ENCODE measurements around the gene SLC37A3. TPM values are rescaled to one million over a fixed set of nuclear protein-coding genes. Genes with fewer than 3 reads are reported as not detected.
"Not testable (repeated sequence)": the region's sequence is repeated elsewhere in the genome, so short reads cannot be mapped to it uniquely, and the experiment has no call there.

Gene SLC37A3
- total and polyA plus RNA-seq, 9 donors, result 25.2 to 41.2 (median 33.8) TPM

DNA sequence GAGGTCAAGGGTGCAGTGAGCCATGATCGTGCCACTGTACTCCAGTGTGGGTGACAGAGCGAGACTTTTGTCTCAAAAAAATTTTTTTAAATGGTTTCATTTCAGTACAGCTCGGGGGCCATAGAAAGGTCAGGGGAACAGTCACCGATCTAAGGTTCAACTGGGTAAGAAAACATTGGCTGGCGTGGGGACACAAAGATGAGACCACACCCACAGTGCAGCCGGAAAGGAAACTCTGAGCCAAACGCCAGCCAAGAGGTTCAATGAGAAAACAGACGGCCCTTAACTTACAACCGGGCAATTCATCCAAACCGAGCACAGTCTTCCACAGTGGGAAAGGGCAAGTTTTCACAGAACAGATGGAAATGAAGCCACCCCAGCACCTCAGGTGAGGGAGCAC, 65.1 kb downstream of the SLC37A3 start:
- Histone ChIP-seq H3K4me1 (ENCODE audit: control insufficient read depth, insufficient read depth, low read length) (peaks cover 5% of the 10 kb centered on the region), H3K36me3 (ENCODE audit: control insufficient read depth, insufficient read depth, low read length) (peaks cover 14% of the 10 kb centered on the region), H3K27me3 (ENCODE audit: control insufficient read depth, insufficient read depth, low read length) (no peaks in the 10 kb centered on the region), H3K9me3 (replicated peaks; ENCODE audit: control insufficient read depth, low read depth, low read length) (no peaks in the 10 kb centered on the region), H3K27ac (ENCODE audit: low read length) (no peak overlapping the region), H3K4me3 (ENCODE audit: low read length) (no peak overlapping the region)
- no peak for DNase-seq
- 79% methylated on average over 5 of the region's 10 CpGs for WGBS (ENCODE audit: insufficient coverage)

DNA sequence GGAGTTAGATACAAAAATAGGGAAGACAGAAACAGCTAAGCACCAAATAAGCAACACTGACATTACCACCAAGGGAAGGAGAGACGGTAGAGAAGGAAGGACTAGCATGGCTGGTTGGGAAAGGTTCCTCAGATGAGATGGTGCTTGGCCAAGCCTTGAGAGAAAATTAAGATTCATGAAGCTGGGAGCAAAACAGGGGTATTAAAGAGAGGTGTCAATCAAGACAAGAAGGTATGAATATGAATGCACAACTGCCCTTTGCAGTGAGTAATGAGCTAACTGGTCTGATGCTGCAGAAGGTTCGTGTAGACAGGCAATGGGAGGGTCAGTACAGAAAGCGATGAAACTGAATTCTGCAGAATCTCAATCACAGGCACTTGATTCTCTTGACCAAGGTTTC, 67.7 kb downstream of the SLC37A3 start:
- H3K36me3 ChIP-seq (ENCODE audit: control insufficient read depth, insufficient read depth, low read length), result peaks cover 14% of the 10 kb centered on the region
- H3K9me3 ChIP-seq (replicated peaks; ENCODE audit: control insufficient read depth, low read depth, low read length), result no peaks in the 10 kb centered on the region
- no peak overlapping the region for H3K27ac ChIP-seq (ENCODE audit: low read length)
- no peaks in the 10 kb centered on the region for H3K27me3 ChIP-seq (ENCODE audit: control insufficient read depth, insufficient read depth, low read length)
- peaks cover 7% of the 10 kb centered on the region for H3K4me1 ChIP-seq (ENCODE audit: control insufficient read depth, insufficient read depth, low read length)
- WGBS (ENCODE audit: insufficient coverage), result 54% methylated on average over 2 of the region's 3 CpGs
- no peak for DNase-seq
- H3K4me3 ChIP-seq (ENCODE audit: low read length), result no peak overlapping the region

DNA sequence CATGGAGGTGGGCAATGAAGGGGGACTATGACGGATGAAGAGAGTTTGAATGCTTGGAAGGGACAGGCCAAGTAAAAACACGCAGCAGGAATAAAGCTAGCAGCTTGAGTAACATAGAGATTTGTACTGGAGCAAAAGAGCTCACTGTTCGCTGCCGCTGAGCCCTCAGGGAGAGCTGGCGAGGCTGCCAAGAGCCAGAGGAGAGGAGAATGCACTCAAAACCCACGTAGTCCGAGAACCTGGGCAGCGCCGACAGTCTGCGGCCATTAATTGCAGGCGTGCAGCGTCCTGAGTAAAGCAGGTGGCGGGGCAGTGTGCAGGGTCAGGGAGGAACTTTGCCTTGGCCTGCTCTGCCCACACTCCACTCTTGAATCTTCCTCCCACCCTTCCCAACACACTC, 68.2 kb downstream of the SLC37A3 start:
- Histone ChIP-seq H3K4me3 (ENCODE audit: low read length) (no peak overlapping the region), H3K36me3 (ENCODE audit: control insufficient read depth, insufficient read depth, low read length) (peaks cover 13% of the 10 kb centered on the region), H3K27me3 (ENCODE audit: control insufficient read depth, insufficient read depth, low read length) (no peaks in the 10 kb centered on the region), H3K4me1 (ENCODE audit: control insufficient read depth, insufficient read depth, low read length) (peaks cover 7% of the 10 kb centered on the region), H3K9me3 (replicated peaks; ENCODE audit: control insufficient read depth, low read depth, low read length) (no peaks in the 10 kb centered on the region), H3K27ac (ENCODE audit: low read length) (no peak overlapping the region)
- WGBS (ENCODE audit: insufficient coverage), result 62% methylated on average over 8 of the region's 13 CpGs
- no peak for DNase-seq

DNA sequence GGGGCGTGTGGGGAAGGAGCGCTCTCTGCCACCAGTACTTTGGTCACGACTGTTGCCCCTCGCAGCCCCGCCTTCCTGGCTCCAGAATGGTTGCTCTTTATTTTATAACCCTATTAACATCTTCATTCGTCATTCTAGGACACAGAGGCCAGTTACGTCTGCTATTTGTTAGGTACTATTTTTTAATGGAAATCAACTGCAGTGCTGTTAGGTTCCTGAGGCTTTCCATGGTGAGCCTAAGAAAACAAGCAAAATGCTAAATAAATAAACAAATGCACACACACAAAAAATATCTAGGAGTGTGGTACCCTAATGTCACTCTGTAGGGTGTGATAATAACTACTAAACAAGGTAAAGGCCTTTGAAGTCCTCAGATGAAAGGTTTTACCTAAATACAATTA, 71.1 kb downstream of the SLC37A3 start:
- no peaks in the 10 kb centered on the region for H3K9me3 ChIP-seq (replicated peaks; ENCODE audit: control insufficient read depth, low read depth, low read length)
- no peak overlapping the region for H3K27ac ChIP-seq (ENCODE audit: low read length)
- no peak for DNase-seq
- H3K4me3 ChIP-seq (ENCODE audit: low read length), result no peak overlapping the region
- WGBS (ENCODE audit: insufficient coverage), result 72% methylated on average over 4 of the region's 7 CpGs
- peaks cover 2% of the 10 kb centered on the region for H3K4me1 ChIP-seq (ENCODE audit: control insufficient read depth, insufficient read depth, low read length)
- no peaks in the 10 kb centered on the region for H3K36me3 ChIP-seq (ENCODE audit: control insufficient read depth, insufficient read depth, low read length)
- no peaks in the 10 kb centered on the region for H3K27me3 ChIP-seq (ENCODE audit: control insufficient read depth, insufficient read depth, low read length)

DNA sequence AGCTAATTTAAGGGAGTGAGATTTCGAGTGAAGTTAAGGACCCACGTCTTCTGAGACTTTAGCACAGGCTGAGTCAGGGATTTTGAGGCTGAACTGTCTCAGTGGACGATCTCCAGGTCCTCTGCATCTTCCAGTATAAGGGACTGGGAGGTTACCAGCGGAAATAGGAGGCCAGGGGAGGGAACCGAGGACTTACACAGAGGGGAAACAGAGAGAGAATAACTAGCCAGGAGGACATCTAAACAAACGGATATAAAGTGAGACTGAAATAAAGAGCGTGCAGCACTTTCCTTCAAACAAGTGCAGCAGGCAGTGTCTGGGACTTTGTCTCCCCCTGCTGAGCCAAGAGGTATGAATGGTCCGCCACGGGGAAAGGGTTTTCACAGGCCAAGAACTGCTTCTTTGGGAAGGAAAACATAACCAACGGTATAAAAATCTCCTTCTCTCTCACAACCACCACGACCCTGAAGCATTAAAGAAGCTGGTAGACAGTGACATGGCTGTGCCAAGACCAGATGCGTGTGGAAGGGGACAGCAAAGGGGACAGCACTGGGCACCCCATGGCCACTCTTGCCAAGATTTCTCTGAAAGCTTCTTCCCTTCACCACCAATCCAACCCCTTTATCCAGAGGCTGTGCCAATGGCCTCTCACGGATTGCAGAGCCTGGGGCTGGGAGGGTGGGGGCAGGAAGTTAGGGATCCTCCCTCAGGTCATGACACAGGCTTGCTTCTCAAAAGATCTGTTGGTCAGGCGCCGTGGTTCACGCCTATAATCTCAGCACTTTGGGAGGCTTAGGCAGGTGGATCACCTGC, 72.0 kb downstream of the SLC37A3 start:
- H3K4me3 ChIP-seq (ENCODE audit: low read length), result no peak overlapping the region
- WGBS (ENCODE audit: insufficient coverage), result 17% methylated on average over 8 of the region's 16 CpGs
- no peaks in the 10 kb centered on the region for H3K9me3 ChIP-seq (replicated peaks; ENCODE audit: control insufficient read depth, low read depth, low read length)
- H3K27me3 ChIP-seq (ENCODE audit: control insufficient read depth, insufficient read depth, low read length), result no peaks in the 10 kb centered on the region
- peaks cover 2% of the 10 kb centered on the region for H3K4me1 ChIP-seq (ENCODE audit: control insufficient read depth, insufficient read depth, low read length)
- DNase-seq, result peak; percentile 88
- no peaks in the 10 kb centered on the region for H3K36me3 ChIP-seq (ENCODE audit: control insufficient read depth, insufficient read depth, low read length)
- H3K27ac ChIP-seq (ENCODE audit: low read length), result no peak overlapping the region

DNA sequence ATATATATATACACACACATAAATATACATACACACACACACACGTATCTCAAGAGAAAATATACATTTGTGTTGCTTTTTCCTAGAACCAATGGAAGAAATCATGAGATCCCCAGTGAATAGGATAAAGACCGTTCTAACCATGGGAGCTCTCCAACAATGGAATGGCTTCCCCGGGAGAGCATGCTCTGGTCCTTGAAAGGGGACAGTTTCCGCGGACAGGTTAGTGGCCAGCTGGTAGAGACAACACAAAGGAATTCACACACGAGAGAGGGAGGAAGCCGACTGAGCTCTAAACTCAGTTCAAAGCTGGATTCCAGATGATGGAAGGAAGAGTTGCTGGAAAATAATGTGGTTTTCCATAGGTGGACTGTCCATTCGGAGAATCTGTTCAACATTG, 72.7 kb downstream of the SLC37A3 start:
- Histone ChIP-seq H3K9me3 (replicated peaks; ENCODE audit: control insufficient read depth, low read depth, low read length) (no peaks in the 10 kb centered on the region), H3K27ac (ENCODE audit: low read length) (no peak overlapping the region), H3K27me3 (ENCODE audit: control insufficient read depth, insufficient read depth, low read length) (no peaks in the 10 kb centered on the region), H3K4me3 (ENCODE audit: low read length) (no peak overlapping the region), H3K4me1 (ENCODE audit: control insufficient read depth, insufficient read depth, low read length) (peaks cover 2% of the 10 kb centered on the region), H3K36me3 (ENCODE audit: control insufficient read depth, insufficient read depth, low read length) (no peaks in the 10 kb centered on the region)
- no peak for DNase-seq
- 61% methylated on average over 7 of the region's 8 CpGs for WGBS (ENCODE audit: insufficient coverage)

DNA sequence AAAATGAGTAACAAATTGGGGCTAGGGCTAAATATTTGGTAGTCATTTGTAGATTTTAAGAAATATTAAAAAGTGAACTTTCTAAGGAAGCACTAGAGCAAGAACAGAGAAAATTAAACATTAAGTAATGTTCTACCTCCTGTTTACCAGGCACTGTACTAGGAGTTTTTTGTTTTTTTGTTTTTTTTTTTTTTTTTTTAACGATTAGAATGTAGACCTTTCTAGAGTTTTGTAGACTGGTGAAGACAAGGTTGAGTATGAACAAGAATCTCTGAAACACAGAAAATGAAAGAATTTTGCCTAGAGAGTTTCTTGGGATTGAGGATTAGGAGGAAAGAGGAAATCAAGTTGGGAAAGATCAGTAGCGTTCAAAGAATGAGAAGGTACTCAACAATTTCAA, 73.6 kb downstream of the SLC37A3 start:
- WGBS (ENCODE audit: insufficient coverage), result 100% methylated on average over 1 of the region's 2 CpGs
- Histone ChIP-seq H3K27me3 (ENCODE audit: control insufficient read depth, insufficient read depth, low read length) (no peaks in the 10 kb centered on the region), H3K9me3 (replicated peaks; ENCODE audit: control insufficient read depth, low read depth, low read length) (no peaks in the 10 kb centered on the region)

DNA sequence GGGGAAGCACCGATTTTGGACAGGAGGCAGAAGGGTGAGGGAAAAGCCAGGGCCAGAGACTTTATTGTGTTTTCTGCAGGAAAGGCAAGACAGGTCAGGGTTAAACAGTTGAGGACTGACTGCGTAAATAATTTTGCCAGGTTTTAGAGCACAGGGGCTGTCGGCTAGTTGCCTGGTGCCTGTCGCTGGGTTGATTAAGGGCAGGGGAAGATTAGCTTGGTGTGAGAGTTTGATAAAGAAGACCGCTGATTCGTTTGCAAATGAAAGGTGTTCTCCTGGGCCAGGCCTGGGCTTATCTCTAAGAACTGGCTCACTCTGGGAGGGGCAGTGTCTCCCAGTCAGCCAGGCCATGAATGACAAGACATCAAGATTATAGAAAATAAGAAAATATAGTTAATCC, 75.6 kb downstream of the SLC37A3 start:
- 52% methylated on average over 6 of the region's 6 CpGs for WGBS (ENCODE audit: insufficient coverage)
- no peak for DNase-seq
- Histone ChIP-seq H3K27me3 (ENCODE audit: control insufficient read depth, insufficient read depth, low read length) (no peaks in the 10 kb centered on the region), H3K27ac (ENCODE audit: low read length) (no peak overlapping the region), H3K36me3 (ENCODE audit: control insufficient read depth, insufficient read depth, low read length) (no peaks in the 10 kb centered on the region), H3K9me3 (replicated peaks; ENCODE audit: control insufficient read depth, low read depth, low read length) (no peaks in the 10 kb centered on the region), H3K4me1 (ENCODE audit: control insufficient read depth, insufficient read depth, low read length) (peaks cover 2% of the 10 kb centered on the region), H3K4me3 (ENCODE audit: low read length) (no peak overlapping the region)

More for the DNA sequence above, 73.6 kb downstream of the SLC37A3 start:
- Histone ChIP-seq H3K4me3 (ENCODE audit: low read length) (no peak overlapping the region), H3K4me1 (ENCODE audit: control insufficient read depth, insufficient read depth, low read length) (peaks cover 2% of the 10 kb centered on the region), H3K27ac (ENCODE audit: low read length) (no peak overlapping the region), H3K36me3 (ENCODE audit: control insufficient read depth, insufficient read depth, low read length) (no peaks in the 10 kb centered on the region)
- no peak for DNase-seq

DNA sequence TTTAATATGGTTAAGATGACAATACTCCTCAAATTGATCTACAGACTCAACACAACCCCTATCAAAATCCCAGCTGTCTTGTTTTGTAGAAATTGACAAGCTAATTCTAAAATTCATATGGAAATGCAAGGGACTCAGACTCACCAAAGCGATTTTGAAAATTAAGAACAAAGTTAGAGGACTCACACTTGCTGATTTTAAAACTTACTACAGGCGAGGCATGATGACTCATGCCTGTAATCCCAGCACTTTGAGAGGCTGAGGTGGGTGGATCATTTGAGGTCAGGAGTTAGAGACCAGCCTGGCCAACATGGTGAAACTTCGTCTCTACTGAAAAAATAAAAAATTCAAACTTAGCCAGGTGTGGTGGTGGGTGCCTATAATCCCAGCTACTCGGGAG, 78.3 kb downstream of the SLC37A3 start:
- DNase-seq; H3K4me3 ChIP-seq (ENCODE audit: low read length); H3K4me1 ChIP-seq (ENCODE audit: control insufficient read depth, insufficient read depth, low read length); H3K27me3 ChIP-seq (ENCODE audit: control insufficient read depth, insufficient read depth, low read length); H3K9me3 ChIP-seq (replicated peaks; ENCODE audit: control insufficient read depth, low read depth, low read length); H3K36me3 ChIP-seq (ENCODE audit: control insufficient read depth, insufficient read depth, low read length); H3K27ac ChIP-seq (ENCODE audit: low read length): not testable (repeated sequence)
- no CpG with 5 or more reads among the region's 4 CpGs for WGBS (ENCODE audit: insufficient coverage)

DNA sequence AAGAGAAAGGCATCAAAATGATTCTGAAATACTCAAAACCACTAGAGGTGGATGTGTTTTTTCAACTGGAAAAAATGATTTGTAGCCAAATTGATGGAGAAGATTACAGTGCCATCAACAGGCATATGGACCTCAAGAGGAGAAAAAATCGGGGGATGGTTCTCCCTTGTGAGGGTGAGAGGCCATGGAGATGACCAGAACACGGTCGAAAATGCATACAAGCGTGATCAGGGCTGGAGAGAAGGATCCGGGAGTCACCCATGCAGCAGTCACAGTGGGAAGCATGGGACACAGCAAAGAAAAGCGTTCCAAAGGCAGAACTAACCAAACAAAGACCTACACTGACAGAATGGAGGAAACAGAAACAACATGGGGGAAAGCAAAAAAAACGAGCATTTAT, 80.3 kb downstream of the SLC37A3 start:
- 96% methylated on average over 6 of the region's 7 CpGs for WGBS (ENCODE audit: insufficient coverage)
- no peaks in the 10 kb centered on the region for H3K36me3 ChIP-seq (ENCODE audit: control insufficient read depth, insufficient read depth, low read length)

DNA sequence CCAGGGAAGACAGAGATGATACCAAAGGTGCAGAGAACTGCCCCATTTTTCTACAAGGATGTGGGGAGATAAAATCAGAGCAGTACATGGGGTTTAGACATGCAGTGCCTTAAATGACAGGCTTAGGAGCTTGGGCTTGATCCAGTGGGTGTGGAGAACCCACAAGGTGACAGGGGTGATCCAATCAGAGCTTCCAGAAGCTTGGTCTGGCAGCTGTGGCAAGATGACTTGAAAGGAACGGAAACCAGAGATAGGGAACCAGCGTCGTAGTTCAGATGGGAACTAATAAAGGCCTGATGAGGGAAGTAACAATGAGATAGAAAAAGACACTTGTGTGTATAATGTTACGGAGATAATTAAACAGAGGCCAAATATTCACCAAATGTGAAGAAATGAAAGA, 80.7 kb downstream of the SLC37A3 start:
- no peaks in the 10 kb centered on the region for H3K36me3 ChIP-seq (ENCODE audit: control insufficient read depth, insufficient read depth, low read length)
- H3K27me3 ChIP-seq (ENCODE audit: control insufficient read depth, insufficient read depth, low read length), result no peaks in the 10 kb centered on the region
- peaks cover 10% of the 10 kb centered on the region for H3K4me1 ChIP-seq (ENCODE audit: control insufficient read depth, insufficient read depth, low read length)
- H3K27ac ChIP-seq (ENCODE audit: low read length), result no peak overlapping the region
- H3K4me3 ChIP-seq (ENCODE audit: low read length), result no peak overlapping the region
- no peaks in the 10 kb centered on the region for H3K9me3 ChIP-seq (replicated peaks; ENCODE audit: control insufficient read depth, low read depth, low read length)
- 69% methylated on average over 3 of the region's 4 CpGs for WGBS (ENCODE audit: insufficient coverage)
- DNase-seq, result no peak

More for the DNA sequence above, 80.3 kb downstream of the SLC37A3 start:
- H3K4me1 ChIP-seq (ENCODE audit: control insufficient read depth, insufficient read depth, low read length), result peaks cover 10% of the 10 kb centered on the region
- H3K27ac ChIP-seq (ENCODE audit: low read length), result no peak overlapping the region
- H3K4me3 ChIP-seq (ENCODE audit: low read length), result no peak overlapping the region
- no peaks in the 10 kb centered on the region for H3K9me3 ChIP-seq (replicated peaks; ENCODE audit: control insufficient read depth, low read depth, low read length)
- no peak for DNase-seq
- H3K27me3 ChIP-seq (ENCODE audit: control insufficient read depth, insufficient read depth, low read length), result no peaks in the 10 kb centered on the region

Measured in muscle of leg (tissue), 11 donors.